ENCODE results near the gene SLC6A12.
"Not testable (repeated sequence)": the region's sequence is repeated elsewhere in the genome, so short reads cannot be mapped to it uniquely, and the experiment has no call there.

Gene SLC6A12

DNA sequence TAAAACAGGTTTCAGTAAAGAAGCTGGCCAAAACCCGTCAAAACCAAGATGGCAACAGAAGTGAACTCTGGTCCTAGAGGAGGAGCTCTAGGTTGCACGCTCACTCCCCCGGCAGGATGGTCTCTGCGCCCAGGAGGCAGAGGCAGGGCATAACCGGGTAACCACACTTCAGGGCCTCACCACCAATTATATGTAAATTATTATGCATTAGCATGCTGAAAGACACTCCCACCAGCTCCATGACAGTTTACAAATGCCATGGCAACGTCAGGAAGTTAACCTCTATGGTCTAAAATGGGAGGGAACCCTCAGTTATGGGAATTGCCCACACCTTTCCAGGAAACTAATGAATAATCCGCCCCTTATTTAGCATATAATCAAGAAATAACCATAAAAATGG lies 20.1 kb upstream of the SLC6A12 start:
- DNase-seq, result no peak

DNA sequence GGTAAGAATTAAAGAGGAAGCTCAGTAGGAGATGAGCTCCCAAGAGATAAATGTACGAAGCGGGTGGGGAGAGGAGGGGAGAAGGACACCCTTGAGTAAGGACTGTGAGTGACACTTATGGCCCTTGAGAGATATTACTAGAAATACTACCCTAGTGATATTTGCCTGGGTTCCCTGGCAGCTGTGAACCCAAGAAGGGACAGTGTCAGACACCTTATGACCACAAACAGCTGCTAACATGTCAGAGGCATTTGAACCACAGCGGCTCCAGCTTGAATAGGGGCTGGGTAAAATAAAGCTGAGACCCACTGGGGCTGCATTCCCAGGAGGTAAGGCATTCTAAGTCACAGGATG lies 19.6 kb upstream of the SLC6A12 start:
- no peak for DNase-seq

- peak; percentile 93 for DNase-seq
Observed at GRCh38 chr12:232731-233614, 19.0 kb upstream of the SLC6A12 start.

DNA sequence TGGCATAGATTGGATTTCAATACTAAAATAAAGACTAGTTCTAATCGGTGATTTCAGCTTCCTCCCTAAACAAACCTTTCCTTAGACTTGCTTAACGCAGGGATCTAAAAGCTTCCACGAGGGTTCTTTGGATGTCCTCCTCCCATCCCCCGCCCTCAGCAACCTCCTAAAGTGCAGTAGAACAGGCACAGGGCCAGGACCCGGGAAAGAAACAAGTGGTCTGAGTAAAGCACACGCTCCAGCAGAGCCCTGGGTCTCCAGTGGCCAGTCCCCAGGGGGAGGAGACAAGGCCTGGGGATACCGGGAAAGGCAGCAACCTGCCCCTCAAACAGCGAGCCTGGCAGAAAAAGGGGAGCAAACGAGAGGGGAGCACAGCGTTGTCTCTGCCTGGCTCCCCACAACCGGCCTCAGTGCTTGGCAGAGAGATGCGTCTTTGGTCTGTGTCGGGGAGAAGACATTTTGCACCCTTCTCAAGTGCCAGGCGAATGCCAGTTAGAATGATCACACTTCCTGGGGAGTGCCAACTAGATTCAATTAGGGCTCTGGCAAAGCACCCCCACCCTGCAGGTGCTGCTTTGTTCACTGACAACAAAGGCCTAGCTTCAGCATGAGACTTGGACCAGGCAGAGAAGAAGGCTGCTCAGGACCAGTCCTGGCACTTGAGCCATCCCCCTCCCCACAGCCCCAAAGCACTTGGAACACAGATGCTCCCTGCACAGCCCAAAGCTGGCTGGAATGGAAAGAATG lies 17.1 kb upstream of the SLC6A12 start:
- no peak for DNase-seq

- no peak for DNase-seq
Observed at GRCh38 chr12:229441-230191, 15.7 kb upstream of the SLC6A12 start.

DNA sequence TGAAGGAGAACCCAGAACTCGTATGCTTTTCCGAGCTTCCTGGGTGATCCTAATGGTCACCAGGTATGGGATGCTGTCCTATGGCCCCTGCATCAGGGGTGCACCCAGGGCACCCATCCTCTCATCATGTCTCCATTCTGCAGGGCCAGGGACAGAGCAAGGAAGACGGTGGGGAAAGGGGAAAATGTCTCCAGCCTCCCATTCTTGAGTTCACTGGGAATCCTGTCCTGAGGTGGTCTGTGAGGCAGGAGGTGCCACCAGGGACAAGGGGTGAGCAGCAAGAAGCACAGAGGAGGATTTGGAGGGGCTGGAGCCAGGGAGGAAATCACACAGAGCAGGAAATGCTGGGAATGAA lies 14.9 kb upstream of the SLC6A12 start:
- no peak for DNase-seq

GRCh38 chr12:227923-228845 lies 14.2 kb upstream of the SLC6A12 start:
- DNase-seq, result no peak

- DNase-seq, result no peak
Observed at GRCh38 chr12:227286-227915, 13.4 kb upstream of the SLC6A12 start.

GRCh38 chr12:226401-226800 lies 12.4 kb upstream of the SLC6A12 start:
- DNase-seq, result no peak

GRCh38 chr12:225012-225411 lies 11.1 kb upstream of the SLC6A12 start:
- no peak for DNase-seq

- no peak for DNase-seq
Observed at GRCh38 chr12:224330-224729, 10.4 kb upstream of the SLC6A12 start.

GRCh38 chr12:223841-224240 lies 9.9 kb upstream of the SLC6A12 start:
- no peak for DNase-seq

DNA sequence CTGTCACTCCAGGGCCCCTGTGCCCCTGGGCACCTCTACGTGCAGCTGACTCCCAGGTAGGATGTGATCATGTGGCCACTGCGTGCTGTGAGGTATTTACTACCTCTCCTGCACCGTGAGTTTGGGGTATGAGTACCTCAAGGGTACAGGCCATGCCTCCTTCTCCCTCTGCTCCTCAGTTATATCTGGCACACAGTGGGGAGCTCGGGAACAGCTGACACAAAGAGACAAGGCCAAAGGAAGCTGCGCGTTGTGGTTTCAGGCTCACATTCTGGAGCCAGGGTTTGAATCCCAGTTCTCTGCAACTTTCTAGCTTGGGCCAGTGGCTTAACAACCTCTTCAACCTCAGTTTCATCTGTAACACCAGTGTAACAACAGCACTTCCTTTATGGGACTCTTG lies 7.8 kb upstream of the SLC6A12 start:
- no peak for DNase-seq

DNA sequence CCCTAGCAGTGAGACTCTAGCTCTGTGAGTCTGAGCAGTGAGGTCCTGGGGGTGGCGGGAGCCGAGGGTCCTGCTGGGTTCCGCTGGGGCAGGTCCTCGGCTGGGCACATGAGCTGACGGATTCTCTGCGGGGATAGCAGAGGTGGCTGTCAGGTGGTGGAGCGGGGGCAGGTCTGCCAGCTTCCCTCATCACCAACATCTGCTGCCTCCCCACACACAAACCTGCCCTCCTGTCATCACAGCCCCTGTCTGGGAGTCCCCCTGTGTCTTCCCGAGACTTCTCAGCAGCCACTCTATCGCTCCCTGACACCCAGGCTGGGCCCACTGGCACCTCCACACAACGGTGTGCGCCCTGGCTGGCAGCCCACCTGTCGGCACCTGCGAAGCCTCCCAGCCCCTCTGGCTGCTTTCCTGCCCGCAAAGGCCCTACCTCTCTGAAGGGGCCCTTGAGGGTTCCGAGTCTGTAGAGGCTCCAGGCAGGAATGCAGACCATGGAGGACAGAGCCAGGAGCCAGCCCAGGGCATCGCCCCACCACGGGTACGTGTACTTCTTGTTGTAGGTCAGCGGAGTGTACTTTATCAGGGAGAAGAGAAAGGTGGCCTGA lies 7.1 kb upstream of the SLC6A12 start:
- no peak for DNase-seq

DNA sequence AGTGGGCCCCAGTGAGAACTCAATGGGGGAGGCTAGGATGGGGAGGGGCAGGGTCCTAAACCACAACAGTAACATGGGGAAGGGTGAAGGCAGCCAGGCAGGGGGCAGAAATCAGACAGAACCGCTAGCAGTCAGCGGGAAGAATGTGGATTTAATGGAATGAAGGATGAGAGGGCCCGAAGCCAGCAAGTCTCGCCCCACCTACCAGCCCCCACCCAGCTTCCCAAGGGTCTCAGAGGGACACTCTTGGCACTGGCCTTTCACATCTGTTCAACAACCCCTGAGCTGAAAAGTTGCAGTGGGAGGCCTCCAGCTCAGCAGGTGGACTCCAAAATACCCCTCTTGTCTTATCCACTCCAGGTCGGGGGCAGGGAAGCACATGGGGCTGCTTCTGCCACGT lies 6.5 kb upstream of the SLC6A12 start:
- no peak for DNase-seq

- peak; percentile 88 for DNase-seq
Observed at GRCh38 chr12:219891-220352, 6.0 kb upstream of the SLC6A12 start.

DNA sequence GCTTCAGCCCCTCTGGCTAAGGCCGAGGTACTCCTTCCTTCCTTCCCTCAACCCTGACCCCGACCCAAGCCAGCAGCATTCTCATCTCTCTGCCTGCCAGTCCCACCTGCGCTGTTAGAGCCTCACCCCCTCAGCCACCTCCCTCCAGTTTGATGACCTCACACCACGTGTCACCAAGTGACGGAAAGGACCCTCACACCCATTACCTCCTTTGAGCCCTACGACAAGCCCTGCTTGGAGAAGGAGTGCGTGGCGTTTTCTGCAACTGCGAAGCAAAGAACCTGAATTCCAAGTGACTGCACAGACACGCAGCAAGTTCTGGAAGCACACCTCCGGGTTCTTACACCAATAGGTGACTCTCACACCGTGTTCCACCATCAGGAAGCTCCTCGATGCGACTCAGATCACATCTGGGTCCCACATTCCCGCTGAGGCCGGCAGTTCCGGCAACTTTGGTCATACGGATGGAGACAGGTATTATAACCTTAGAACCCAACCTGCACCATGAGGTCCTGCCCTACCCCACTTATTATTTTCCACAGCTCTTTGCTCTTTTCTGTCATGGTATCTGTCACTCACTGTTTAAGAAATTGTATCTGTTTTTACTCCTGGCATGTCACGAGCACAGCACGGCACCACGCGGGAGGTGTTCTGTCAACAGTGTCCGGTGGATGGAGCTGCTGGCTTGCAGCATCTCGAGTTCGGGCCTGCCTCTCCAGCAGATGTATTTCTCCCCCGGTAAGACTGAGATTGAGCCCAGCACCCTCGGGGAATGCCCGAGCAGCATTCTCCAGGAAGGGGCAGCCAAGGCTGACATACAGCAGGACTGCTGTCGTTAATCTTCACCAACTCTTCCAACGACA lies 5.0 kb upstream of the SLC6A12 start:
- DNase-seq, result no peak

- no peak for DNase-seq
Observed at GRCh38 chr12:218221-218620, 4.3 kb upstream of the SLC6A12 start.

GRCh38 chr12:217029-217428 lies 3.1 kb upstream of the SLC6A12 start:
- not testable (repeated sequence) for DNase-seq

GRCh38 chr12:215116-215515 lies 1.2 kb upstream of the SLC6A12 start:
- DNase-seq, result no peak

DNA sequence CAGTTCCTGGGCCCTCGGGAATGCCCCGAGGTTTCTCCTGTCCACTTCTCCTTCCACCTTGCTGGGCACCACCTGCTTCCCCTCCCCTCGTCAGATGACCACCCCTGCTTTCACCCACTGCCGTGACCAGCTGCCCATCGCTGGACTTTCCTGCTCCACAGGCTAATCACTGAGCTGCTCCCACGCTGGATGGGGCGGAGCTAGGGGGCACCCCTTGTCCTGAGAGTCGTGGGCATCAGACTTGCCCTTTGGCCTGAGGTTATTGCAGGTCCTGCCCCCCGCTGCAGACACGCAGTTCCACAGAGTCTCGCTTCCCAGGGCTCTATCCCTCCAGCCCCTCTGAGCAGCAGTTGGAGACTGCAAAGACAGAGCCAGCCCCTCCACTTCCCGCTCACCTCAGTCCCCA lies 427 bp downstream of the SLC6A12 start:
- no peak for DNase-seq
